H9 (cell line): ENCODE results near the gene PACC1. TPM values are rescaled to one million over a fixed set of nuclear protein-coding genes. Genes with fewer than 3 reads are reported as not detected.

Experiments used
- DNase-seq: peaks from one replicate; pipeline ENCODE4 v3.0.0-alpha.2; 2017
- H2AFZ ChIP-seq: one replicate; pipeline ENCODE4 v1.6.1; 2013; ENCODE audit warnings: mild to moderate bottlenecking, low read length, control low read depth, moderate library complexity
- H2AK5ac ChIP-seq: 2 replicates; pipeline ENCODE4 v1.6.1; 2013; ENCODE audit warnings: low read length, control low read depth, mixed read lengths; ENCODE audit not compliant: insufficient read length
- H2BK120ac ChIP-seq: one replicate; pipeline ENCODE4 v1.6.1; 2013; ENCODE audit warnings: low read depth, mild to moderate bottlenecking, low read length, control low read depth, inconsistent platforms; ENCODE audit not compliant: poor library complexity, severe bottlenecking
- H2BK12ac ChIP-seq: 2 replicates; pipeline ENCODE4 v1.6.1; 2013; ENCODE audit warnings: low read length, control low read depth, mixed read lengths, low read depth; ENCODE audit not compliant: insufficient read length
- H2BK15ac ChIP-seq: 2 replicates; pipeline ENCODE4 v1.6.1; 2013; ENCODE audit warnings: low read depth, low read length, control low read depth
- H2BK20ac ChIP-seq: one replicate; pipeline ENCODE4 v1.6.1; 2013; ENCODE audit warnings: low read depth, mild to moderate bottlenecking, low read length, control low read depth, inconsistent platforms; ENCODE audit not compliant: poor library complexity, severe bottlenecking
- H2BK5ac ChIP-seq: 2 replicates; pipeline ENCODE4 v1.6.1; 2013; ENCODE audit warnings: low read length, control low read depth, mixed read lengths; ENCODE audit not compliant: insufficient read length
- H3K14ac ChIP-seq: 2 replicates; pipeline ENCODE4 v1.6.1; 2013; ENCODE audit warnings: low read length, control low read depth; ENCODE audit not compliant: insufficient read depth
- H3K18ac ChIP-seq: 2 replicates; pipeline ENCODE4 v1.6.1; 2013; ENCODE audit warnings: low read depth, mild to moderate bottlenecking, mixed read lengths, low read length, control low read depth; ENCODE audit not compliant: insufficient read length
- H3K23ac ChIP-seq: 2 replicates; pipeline ENCODE4 v1.6.1; 2013; ENCODE audit warnings: low read length, control low read depth, mixed read lengths, low read depth; ENCODE audit not compliant: insufficient read length
- H3K23me2 ChIP-seq: 2 replicates; pipeline ENCODE4 v1.6.1; 2013; ENCODE audit warnings: low read depth, mild to moderate bottlenecking, mixed read lengths, low read length, control low read depth; ENCODE audit not compliant: insufficient read length, poor library complexity, severe bottlenecking
- H3K27ac ChIP-seq: 2 replicates; pipeline ENCODE4 v1.5.1; 2013; ENCODE audit warnings: low read length, control low read depth, mixed read lengths, low read depth; ENCODE audit not compliant: insufficient read length
- H3K27me3 ChIP-seq: 2 replicates; pipeline ENCODE4 v1.6.1; 2013; ENCODE audit warnings: low read length, control low read depth, inconsistent platforms; ENCODE audit not compliant: insufficient read depth
- H3K4ac ChIP-seq: 2 replicates; pipeline ENCODE4 v1.6.1; 2013; ENCODE audit warnings: low read depth, mild to moderate bottlenecking, control low read depth, inconsistent platforms, low read length, moderate library complexity
- H3K4me1 ChIP-seq: 2 replicates; pipeline ENCODE4 v1.6.1; 2013; ENCODE audit warnings: low read length, control low read depth, inconsistent platforms; ENCODE audit not compliant: insufficient read depth
- H3K4me2 ChIP-seq: 2 replicates; pipeline ENCODE4 v1.6.1; 2013; ENCODE audit warnings: low read length, control low read depth, mixed read lengths; ENCODE audit not compliant: insufficient read length, insufficient read depth
- H3K56ac ChIP-seq: 2 replicates; pipeline ENCODE4 v1.6.1; 2013; ENCODE audit warnings: low read depth, mild to moderate bottlenecking, mixed read lengths, low read length, control low read depth; ENCODE audit not compliant: insufficient read length
- H3K79me1 ChIP-seq: 2 replicates; pipeline ENCODE4 v1.6.1; 2013; ENCODE audit warnings: low read depth, mild to moderate bottlenecking, moderate library complexity, low read length, control low read depth, inconsistent platforms; ENCODE audit not compliant: insufficient read depth, poor library complexity, severe bottlenecking
- H3K79me2 ChIP-seq: 2 replicates; pipeline ENCODE4 v1.6.1; 2013; ENCODE audit warnings: low read length, control low read depth, inconsistent platforms; ENCODE audit not compliant: insufficient read depth
- H3K9ac ChIP-seq: 2 replicates; pipeline ENCODE4 v1.6.1; 2013; ENCODE audit warnings: low read length, control low read depth, mixed read lengths; ENCODE audit not compliant: insufficient read length; ENCODE audit errors: extremely low read depth
- H3K9me3 ChIP-seq: one replicate; pipeline ENCODE4 v1.6.1; 2013; ENCODE audit warnings: low read depth, low read length, inconsistent platforms; ENCODE audit not compliant: control insufficient read depth
- H3T11ph ChIP-seq: one replicate; pipeline ENCODE4 v1.6.1; 2013; ENCODE audit warnings: mild to moderate bottlenecking, low read length, control low read depth, inconsistent platforms
- H4K20me1 ChIP-seq: one replicate; pipeline ENCODE4 v1.6.1; 2013; ENCODE audit not compliant: control insufficient read depth, insufficient read length, insufficient read depth
- H4K5ac ChIP-seq: 2 replicates; pipeline ENCODE4 v1.6.1; 2013; ENCODE audit warnings: low read depth, mild to moderate bottlenecking, mixed read lengths, low read length, control low read depth; ENCODE audit not compliant: insufficient read length
- H4K8ac ChIP-seq: replicated peaks from 2 replicates; pipeline ENCODE4 v1.6.1; 2013; ENCODE audit warnings: low read length, control low read depth, mixed read lengths, low read depth; ENCODE audit not compliant: insufficient read length
- H4K91ac ChIP-seq: 2 replicates; pipeline ENCODE4 v1.6.1; 2013; ENCODE audit warnings: low read depth, mild to moderate bottlenecking, moderate library complexity, mixed read lengths, low read length, control low read depth; ENCODE audit not compliant: insufficient read length
- H3K27ac Mint-ChIP-seq, 3 experiments: 2 replicates in 2 of 3; 3 replicates in 1 of 3; pipeline ENCODE4 v1.8.0; 2020 to 2021; ENCODE audit warnings: mixed read lengths in 3 of 3, mild to moderate bottlenecking in 1 of 3, moderate library complexity in 1 of 3
- H3K27me3 Mint-ChIP-seq: 2 replicates; pipeline ENCODE4 v1.8.0; 2021; ENCODE audit warnings: low read depth, mild to moderate bottlenecking, moderate library complexity, mixed read lengths
- H3K36me3 Mint-ChIP-seq, 3 experiments: 2 replicates in 2 of 3; 3 replicates in 1 of 3; pipeline ENCODE4 v1.8.0; 2020 to 2021; ENCODE audit warnings: low read depth in 3 of 3, mixed read lengths in 3 of 3; ENCODE audit not compliant: insufficient read depth in 1 of 3
- H3K4me1 Mint-ChIP-seq, 2 experiments: 2 replicates each; pipeline ENCODE4 v1.8.0; 2020; ENCODE audit warnings: mixed read lengths in 2 of 2
- H3K4me3 Mint-ChIP-seq, 2 experiments: 2 replicates in 1 of 2; 3 replicates in 1 of 2; pipeline ENCODE4 v1.8.0; 2020 to 2021; ENCODE audit warnings: mild to moderate bottlenecking in 2 of 2, mixed read lengths in 2 of 2, moderate library complexity in 1 of 2
- H3K9me3 Mint-ChIP-seq, 2 experiments: 2 replicates in 1 of 2; 3 replicates in 1 of 2; pipeline ENCODE4 v1.8.0; 2020; ENCODE audit warnings: mild to moderate bottlenecking in 2 of 2, mixed read lengths in 2 of 2, moderate library complexity in 1 of 2
- WGBS: extraction: QIAGEN DNeasy Blood & Tissue Kit; methylation state at CpG from one replicate; pipeline ENCODE4 v1.1.7; 2013; ENCODE audit warnings: missing lambda C conversion rate, low lambda C conversion rate, mixed read lengths; ENCODE audit not compliant: insufficient read length; ENCODE audit errors: extremely low coverage; 5-methylcytosine and 5-hydroxymethylcytosine counted together
- total RNA-seq: library from RNA; stranded (reverse); gene quantifications from 2 replicates; pipeline ENCODE4 v1.2.1, GENCODE V29; 2021
- TF ChIP-seq, protein P1 (sequence below): fragments of 200-600 bp; sonication (generic); conservative IDR thresholded peaks from 3 replicates; pipeline ENCODE4 v1.8.0; 2021; ENCODE audit warnings: antibody characterized with exemption, mild to moderate bottlenecking

Gene PACC1
- total RNA-seq, 1 experiment from 2014 or later: 10.9 TPM

DNA sequence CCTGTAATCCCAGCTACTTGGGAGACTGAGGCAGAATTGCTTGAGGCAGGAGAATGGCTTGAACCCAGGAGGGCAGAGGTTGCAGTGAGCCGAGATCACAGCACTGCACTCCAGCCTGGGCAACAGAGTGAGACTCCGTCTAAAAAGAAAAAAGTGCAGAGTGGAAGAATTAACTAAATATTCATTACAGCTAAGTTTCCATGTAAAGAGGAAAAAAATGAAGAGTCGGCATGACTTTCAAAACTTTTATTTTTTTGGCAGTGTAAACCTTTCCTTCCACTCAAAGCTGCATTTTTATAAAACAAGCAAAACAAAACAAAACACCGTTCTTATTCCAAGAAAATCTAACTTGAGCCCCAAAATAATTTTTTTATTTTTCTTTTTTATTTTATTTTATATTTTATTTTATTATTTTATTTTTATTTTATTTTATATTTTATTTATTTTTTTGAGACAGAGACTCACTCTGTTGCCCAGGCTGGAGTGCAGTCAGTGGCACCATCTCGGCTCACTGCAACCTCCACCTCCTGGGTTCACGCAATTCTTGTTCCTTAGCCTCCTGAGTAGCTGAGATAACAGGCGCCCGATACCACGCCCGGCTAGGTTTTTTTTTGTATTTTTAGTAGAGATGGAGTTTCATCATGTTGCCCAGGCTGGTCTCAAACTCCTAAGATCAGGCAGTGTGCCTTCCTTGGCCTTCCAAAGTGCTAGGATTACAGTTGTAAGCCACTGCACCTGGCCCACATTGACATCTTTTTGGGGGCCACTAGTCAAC is 62.9 kb downstream of the PACC1 start:
- Mint-ChIP-seq H3K4me3 (no peak overlapping the region), H3K4me1 (no peaks in the 10 kb centered on the region), H3K27me3 (no peaks in the 10 kb centered on the region), H3K36me3 (peaks cover 9 to 29% (median 23%) of the 10 kb centered on the region in 3 experiments; a peak in 6 of 7 replicates), H3K27ac (no peak overlapping the region), H3K9me3 (no peaks in the 10 kb centered on the region)
- Histone ChIP-seq H3T11ph (no peak overlapping the region), H3K14ac (no peak overlapping the region), H3K23ac (no peak overlapping the region), H3K79me1 (no peaks in the 10 kb centered on the region), H3K9ac (no peak overlapping the region), H4K5ac (no peak overlapping the region), H3K27ac (no peak overlapping the region), H3K4ac (no peak overlapping the region), H2BK20ac (no peak overlapping the region), H3K4me2 (no peak overlapping the region), H2BK12ac (no peak overlapping the region), H2BK15ac (no peak overlapping the region), H3K79me2 (no peaks in the 10 kb centered on the region), H2AFZ (no peak overlapping the region), H3K4me1 (no peaks in the 10 kb centered on the region), H3K56ac (no peak overlapping the region), H2BK5ac (no peak overlapping the region), H4K8ac (no peak overlapping the region), H2AK5ac (no peak overlapping the region), H3K18ac (no peak overlapping the region), H4K20me1 (no peaks in the 10 kb centered on the region), H3K9me3 (no peaks in the 10 kb centered on the region), H3K23me2 (no peaks in the 10 kb centered on the region), H3K27me3 (no peaks in the 10 kb centered on the region), H4K91ac (no peak overlapping the region), H2BK120ac (no peak overlapping the region)
- DNase-seq: no peak
- TF ChIP-seq, protein P1, sequence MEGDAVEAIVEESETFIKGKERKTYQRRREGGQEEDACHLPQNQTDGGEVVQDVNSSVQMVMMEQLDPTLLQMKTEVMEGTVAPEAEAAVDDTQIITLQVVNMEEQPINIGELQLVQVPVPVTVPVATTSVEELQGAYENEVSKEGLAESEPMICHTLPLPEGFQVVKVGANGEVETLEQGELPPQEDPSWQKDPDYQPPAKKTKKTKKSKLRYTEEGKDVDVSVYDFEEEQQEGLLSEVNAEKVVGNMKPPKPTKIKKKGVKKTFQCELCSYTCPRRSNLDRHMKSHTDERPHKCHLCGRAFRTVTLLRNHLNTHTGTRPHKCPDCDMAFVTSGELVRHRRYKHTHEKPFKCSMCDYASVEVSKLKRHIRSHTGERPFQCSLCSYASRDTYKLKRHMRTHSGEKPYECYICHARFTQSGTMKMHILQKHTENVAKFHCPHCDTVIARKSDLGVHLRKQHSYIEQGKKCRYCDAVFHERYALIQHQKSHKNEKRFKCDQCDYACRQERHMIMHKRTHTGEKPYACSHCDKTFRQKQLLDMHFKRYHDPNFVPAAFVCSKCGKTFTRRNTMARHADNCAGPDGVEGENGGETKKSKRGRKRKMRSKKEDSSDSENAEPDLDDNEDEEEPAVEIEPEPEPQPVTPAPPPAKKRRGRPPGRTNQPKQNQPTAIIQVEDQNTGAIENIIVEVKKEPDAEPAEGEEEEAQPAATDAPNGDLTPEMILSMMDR: no peak
- 100% methylated on average over 1 of the region's 10 CpGs for WGBS
